ENCODE data around the gene HES1. TPM values are rescaled to one million over a fixed set of nuclear protein-coding genes. Genes with fewer than 3 reads are reported as not detected.

Gene HES1
- total RNA-seq, 1 experiment from 2014 or later: 34.6 TPM

- Mint-ChIP-seq H3K4me1 (ENCODE audit: insufficient read depth, unreplicated experiment) (no peaks in the 10 kb centered on the region), H3K27me3 (ENCODE audit: insufficient read depth, unreplicated experiment) (peaks cover 11% of the 10 kb centered on the region), H3K4me3 (ENCODE audit: unreplicated experiment) (no peak overlapping the region), H3K27ac (ENCODE audit: low read depth, unreplicated experiment) (peak overlapping the region; percentile 29), H3K36me3 (ENCODE audit: insufficient read depth, unreplicated experiment) (no peaks in the 10 kb centered on the region), H3K9me3 (ENCODE audit: unreplicated experiment) (no peaks in the 10 kb centered on the region)
- CTCF ChIA-PET: interaction anchor here (0.7 to 1.5 kb wide), 2 partner anchors 13 to 287 kb away, joined by 3 read pairs; no protein-coding TSS in a partner anchor
- BruUV-seq (replicated peaks): no TSS peak
- intact Hi-C loops (cut with micrococcal nuclease): no loop called here
- no peak for DNase-seq (ENCODE audit: unreplicated experiment)
- POLR2A ChIA-PET: no interaction called here
- TF ChIP-seq, protein P1, sequence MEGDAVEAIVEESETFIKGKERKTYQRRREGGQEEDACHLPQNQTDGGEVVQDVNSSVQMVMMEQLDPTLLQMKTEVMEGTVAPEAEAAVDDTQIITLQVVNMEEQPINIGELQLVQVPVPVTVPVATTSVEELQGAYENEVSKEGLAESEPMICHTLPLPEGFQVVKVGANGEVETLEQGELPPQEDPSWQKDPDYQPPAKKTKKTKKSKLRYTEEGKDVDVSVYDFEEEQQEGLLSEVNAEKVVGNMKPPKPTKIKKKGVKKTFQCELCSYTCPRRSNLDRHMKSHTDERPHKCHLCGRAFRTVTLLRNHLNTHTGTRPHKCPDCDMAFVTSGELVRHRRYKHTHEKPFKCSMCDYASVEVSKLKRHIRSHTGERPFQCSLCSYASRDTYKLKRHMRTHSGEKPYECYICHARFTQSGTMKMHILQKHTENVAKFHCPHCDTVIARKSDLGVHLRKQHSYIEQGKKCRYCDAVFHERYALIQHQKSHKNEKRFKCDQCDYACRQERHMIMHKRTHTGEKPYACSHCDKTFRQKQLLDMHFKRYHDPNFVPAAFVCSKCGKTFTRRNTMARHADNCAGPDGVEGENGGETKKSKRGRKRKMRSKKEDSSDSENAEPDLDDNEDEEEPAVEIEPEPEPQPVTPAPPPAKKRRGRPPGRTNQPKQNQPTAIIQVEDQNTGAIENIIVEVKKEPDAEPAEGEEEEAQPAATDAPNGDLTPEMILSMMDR (IDR thresholded peaks at IDR 0.05; ENCODE audit: unreplicated experiment): no peak
Observed at GRCh38 chr3:194098843-194099183, 37.1 kb upstream of the HES1 start.

- DNase-seq (ENCODE audit: unreplicated experiment): no peak
- intact Hi-C loops (cut with micrococcal nuclease): no loop called here
- peaks cover 3% of the 10 kb centered on the region for H3K4me1 Mint-ChIP-seq (ENCODE audit: insufficient read depth, unreplicated experiment)
- no peak overlapping the region for H3K27ac Mint-ChIP-seq (ENCODE audit: low read depth, unreplicated experiment)
- TF ChIP-seq, protein P1 (IDR thresholded peaks at IDR 0.05; ENCODE audit: unreplicated experiment): no peak
- H3K27me3 Mint-ChIP-seq (ENCODE audit: insufficient read depth, unreplicated experiment): peaks cover 11% of the 10 kb centered on the region
- no peaks in the 10 kb centered on the region for H3K9me3 Mint-ChIP-seq (ENCODE audit: unreplicated experiment)
- no peak overlapping the region for H3K4me3 Mint-ChIP-seq (ENCODE audit: unreplicated experiment)
- ChIA-PET CTCF (interaction anchor here (0.7 to 1.5 kb wide), 2 partner anchors 14 to 287 kb away, joined by 3 read pairs; no protein-coding TSS in a partner anchor), POLR2A (no interaction called here)
- no peaks in the 10 kb centered on the region for H3K36me3 Mint-ChIP-seq (ENCODE audit: insufficient read depth, unreplicated experiment)
- no TSS peak for BruUV-seq (replicated peaks)
Observed at GRCh38 chr3:194099215-194099614, 36.7 kb upstream of the HES1 start.

DNA sequence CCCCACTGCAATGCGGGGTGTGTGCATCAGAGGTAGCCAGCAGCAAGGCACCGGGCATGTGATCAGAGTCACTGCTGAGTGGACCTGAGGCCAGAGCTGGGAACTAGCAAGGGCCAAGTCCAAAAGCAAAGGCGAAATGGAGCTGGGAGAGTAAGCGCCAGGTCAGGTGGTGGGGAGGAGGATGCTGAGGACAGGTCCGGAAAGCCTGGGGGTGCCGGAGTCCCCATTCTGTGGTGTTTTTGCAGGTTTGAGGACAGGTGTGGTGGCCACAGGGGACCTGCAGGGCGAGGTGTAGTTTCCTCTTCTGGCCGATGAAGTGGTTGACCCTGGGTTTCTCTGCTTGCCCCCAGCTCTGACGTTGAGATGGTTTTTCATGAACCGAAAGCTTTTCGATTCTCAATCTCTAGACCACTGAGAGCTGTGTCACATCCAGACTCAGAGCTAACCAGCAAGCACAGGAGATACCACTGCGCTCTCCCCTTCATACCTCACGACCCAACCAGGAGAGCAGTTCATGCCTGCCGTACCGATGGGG is 35.0 kb upstream of the HES1 start:
- no peak for DNase-seq (ENCODE audit: unreplicated experiment)
- ChIA-PET CTCF (no interaction called here), POLR2A (interaction anchor here (1.1 kb wide), 1 partner anchor 10 kb away, joined by 3 read pairs; no protein-coding TSS in a partner anchor)
- H3K4me1 Mint-ChIP-seq (ENCODE audit: insufficient read depth, unreplicated experiment): peaks cover 5% of the 10 kb centered on the region
- no peaks in the 10 kb centered on the region for H3K36me3 Mint-ChIP-seq (ENCODE audit: insufficient read depth, unreplicated experiment)
- H3K4me3 Mint-ChIP-seq (ENCODE audit: unreplicated experiment): no peak overlapping the region
- H3K27me3 Mint-ChIP-seq (ENCODE audit: insufficient read depth, unreplicated experiment): peaks cover 11% of the 10 kb centered on the region
- H3K9me3 Mint-ChIP-seq (ENCODE audit: unreplicated experiment): no peaks in the 10 kb centered on the region
- TF ChIP-seq, protein P1 (IDR thresholded peaks at IDR 0.05; ENCODE audit: unreplicated experiment): no peak
- no TSS peak for BruUV-seq (replicated peaks)
- no peak overlapping the region for H3K27ac Mint-ChIP-seq (ENCODE audit: low read depth, unreplicated experiment)
- intact Hi-C loops (cut with micrococcal nuclease): no loop called here

GRCh38 chr3:194101592-194102432 is 34.1 kb upstream of the HES1 start:
- intact Hi-C loops (cut with micrococcal nuclease): no loop called here
- H3K36me3 Mint-ChIP-seq (ENCODE audit: insufficient read depth, unreplicated experiment): no peaks in the 10 kb centered on the region
- CTCF ChIA-PET: no interaction called here
- peaks cover 5% of the 10 kb centered on the region for H3K4me1 Mint-ChIP-seq (ENCODE audit: insufficient read depth, unreplicated experiment)
- POLR2A ChIA-PET: no interaction called here
- TF ChIP-seq, protein P1 (IDR thresholded peaks at IDR 0.05; ENCODE audit: unreplicated experiment): no peak
- no peaks in the 10 kb centered on the region for H3K9me3 Mint-ChIP-seq (ENCODE audit: unreplicated experiment)
- H3K27ac Mint-ChIP-seq (ENCODE audit: low read depth, unreplicated experiment): no peak overlapping the region
- BruUV-seq (replicated peaks): no TSS peak
- DNase-seq (ENCODE audit: unreplicated experiment): no peak
- H3K27me3 Mint-ChIP-seq (ENCODE audit: insufficient read depth, unreplicated experiment): peaks cover 11% of the 10 kb centered on the region
- H3K4me3 Mint-ChIP-seq (ENCODE audit: unreplicated experiment): no peak overlapping the region

Data from MCF 10A (cell line).